Measurements from ENCODE around the gene ENKUR. TPM values are rescaled to one million over a fixed set of nuclear protein-coding genes. Genes with fewer than 3 reads are reported as not detected.

The ENKUR gene
- total RNA-seq, result not detected in 2 replicates

GRCh38 chr10:25015828-25016375 is at the start of gene ENKUR:
Gene ENKUR (minus strand): TSS chr10:25016158. CDS start chr10:25015936, 222 bp downstream.

DNA sequence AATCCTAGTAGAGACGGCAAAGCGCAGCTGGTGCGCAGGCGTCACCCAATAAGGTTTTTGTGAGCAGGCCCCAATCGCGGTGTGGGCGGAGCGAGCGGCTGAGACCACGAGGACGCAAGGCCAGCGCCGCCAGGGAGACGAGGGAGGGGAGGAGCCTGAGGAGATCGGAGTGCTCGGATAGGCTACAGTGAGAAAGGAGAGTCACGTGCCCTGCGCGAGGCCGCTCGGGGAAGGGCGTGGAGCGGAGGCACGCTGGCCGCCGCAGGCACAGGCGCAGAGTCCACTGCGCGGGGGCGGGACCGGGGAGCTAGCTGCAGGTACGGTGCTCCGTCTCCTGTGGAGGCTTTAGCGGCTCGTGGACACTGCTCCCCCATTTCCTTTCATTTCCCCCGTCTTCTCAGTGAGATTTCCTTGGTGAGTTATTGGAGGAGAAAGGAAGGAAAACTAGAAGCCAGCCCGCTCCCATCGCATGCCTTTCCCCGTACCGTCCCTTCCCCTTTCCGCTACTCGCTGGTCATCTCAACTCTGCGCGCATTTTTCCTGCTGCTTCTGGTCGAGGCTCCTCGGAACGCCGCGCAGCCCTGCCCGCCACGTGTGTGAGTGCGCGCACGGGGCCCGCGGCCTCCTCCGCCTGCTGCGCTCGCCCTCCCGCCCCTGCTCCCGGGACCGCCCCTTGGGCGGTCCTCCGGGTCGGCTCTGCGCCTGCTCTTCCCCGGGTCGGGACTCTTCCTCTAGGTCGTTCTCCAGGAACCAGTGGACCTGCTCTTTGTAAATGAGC is 607 bp upstream of the ENKUR start, which contains the start of gene THNSL1:
Gene THNSL1 (plus strand): TSS at position 237 of the 778 bp plus-strand sequence. CDS start 6,612 bp downstream, outside the sequence.

GRCh38 chr10:24952143-24952706 is 63.7 kb downstream of the ENKUR start, which contains the start of gene PRTFDC1:
Gene PRTFDC1 (minus strand): TSS chr10:24952606. CDS start chr10:24952575, 31 bp downstream.

Other genes starting within 250 kb of the ENKUR start
- gene PRTFDC1, start 63.6 kb downstream of the ENKUR start, total RNA-seq, result 8.2 and 16.6 TPM in 2 replicates
- gene THNSL1, start 454 bp upstream of the ENKUR start, total RNA-seq, result 1.1 and 1.3 TPM in 2 replicates
- gene GPR158, start 158.8 kb upstream of the ENKUR start, total RNA-seq, result not detected in 2 replicates

Data from mesangial cell (primary cell).